Amniotic epithelial cell (primary cell): ENCODE results near the gene ANTXR2.
A peak's percentile ranks its signal among the peaks of the same experiment; 100 is the strongest.
"Not testable (repeated sequence)": the region's sequence is repeated elsewhere in the genome, so short reads cannot be mapped to it uniquely, and the experiment has no call there.

Source experiments
- DNase-seq: peaks from one replicate; pipeline ENCODE4 v3.0.0-alpha.2; 2010; ENCODE audit warnings: low read depth

The ANTXR2 gene

GRCh38 chr4:79918292-79918691 lies 154.7 kb downstream of the ANTXR2 start:
- DNase-seq, result no peak

- peak; percentile 55 for DNase-seq
These were observed 155.8 kb downstream of the ANTXR2 start for GRCh38 chr4:79917246-79917645.

GRCh38 chr4:79915246-79915645 lies 157.8 kb downstream of the ANTXR2 start:
- DNase-seq, result no peak

- peak; percentile 66 for DNase-seq
These were observed 159.4 kb downstream of the ANTXR2 start for GRCh38 chr4:79913581-79913980.

- DNase-seq, result no peak
These were observed 166.0 kb downstream of the ANTXR2 start for GRCh38 chr4:79907001-79907400.

- DNase-seq, result no peak
These were observed 166.7 kb downstream of the ANTXR2 start for GRCh38 chr4:79906303-79906702.

GRCh38 chr4:79905212-79905611 lies 167.8 kb downstream of the ANTXR2 start:
- no peak for DNase-seq

- DNase-seq, result no peak
These were observed 168.7 kb downstream of the ANTXR2 start for GRCh38 chr4:79904331-79904730.

GRCh38 chr4:79900182-79900581 lies 172.8 kb downstream of the ANTXR2 start:
- DNase-seq, result no peak

- no peak for DNase-seq
These were observed 173.5 kb downstream of the ANTXR2 start for GRCh38 chr4:79899481-79899880.

GRCh38 chr4:79898055-79898454 lies 175.0 kb downstream of the ANTXR2 start:
- DNase-seq, result no peak

- no peak for DNase-seq
These were observed 175.9 kb downstream of the ANTXR2 start for GRCh38 chr4:79897174-79897573.

- peak; percentile 9 for DNase-seq
These were observed 179.6 kb downstream of the ANTXR2 start for GRCh38 chr4:79893456-79893855.

GRCh38 chr4:79889026-79889425 lies 184.0 kb downstream of the ANTXR2 start:
- DNase-seq, result not testable (repeated sequence)

GRCh38 chr4:79886557-79886956 lies 186.5 kb downstream of the ANTXR2 start:
- no peak for DNase-seq

GRCh38 chr4:79886021-79886420 lies 187.0 kb downstream of the ANTXR2 start:
- no peak for DNase-seq

- no peak for DNase-seq
These were observed 189.7 kb downstream of the ANTXR2 start for GRCh38 chr4:79883290-79883689.

GRCh38 chr4:79882806-79883205 lies 190.2 kb downstream of the ANTXR2 start:
- no peak for DNase-seq

- no peak for DNase-seq
These were observed 191.6 kb downstream of the ANTXR2 start for GRCh38 chr4:79881407-79881806.

GRCh38 chr4:79877511-79877910 lies 195.5 kb downstream of the ANTXR2 start:
- no peak for DNase-seq

- no peak for DNase-seq
These were observed 197.6 kb downstream of the ANTXR2 start for GRCh38 chr4:79875344-79875899.

- no peak for DNase-seq
These were observed 198.8 kb downstream of the ANTXR2 start for GRCh38 chr4:79874197-79874596.

GRCh38 chr4:79872738-79873137 lies 200.3 kb downstream of the ANTXR2 start:
- no peak for DNase-seq

GRCh38 chr4:79871961-79872360 lies 201.1 kb downstream of the ANTXR2 start:
- no peak for DNase-seq
